ENCODE measurements around the gene DCP1B.

DCP1B gene

DNA sequence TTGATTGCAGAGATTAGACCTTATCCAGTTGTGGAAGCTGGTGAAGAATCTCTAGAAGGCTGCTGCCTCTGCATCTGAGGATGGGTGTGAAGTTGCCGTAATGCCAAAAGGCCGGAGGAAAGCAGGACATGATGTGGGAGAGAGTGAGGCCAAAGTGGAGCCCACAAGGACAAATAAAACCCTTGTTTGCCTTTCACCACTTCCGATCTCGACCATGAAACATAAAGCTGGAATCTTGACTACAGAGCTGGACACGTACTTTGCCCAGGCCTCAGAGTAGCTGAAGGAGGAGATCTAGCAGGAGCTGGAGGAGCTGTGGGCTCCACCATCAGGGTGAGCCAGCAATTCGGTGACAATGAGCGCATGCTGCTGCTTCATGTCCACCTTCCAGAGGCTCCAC, 43.5 kb upstream of the DCP1B start:
- CTCF ChIA-PET = interaction anchor here (0.8 to 4.8 kb wide), 2 partner anchors 9 to 11 kb away, joined by 4 to 19 read pairs; no protein-coding TSS in a partner anchor
- WGBS (ENCODE audit: insufficient coverage) = 92% methylated on average over 7 of the region's 7 CpGs

DNA sequence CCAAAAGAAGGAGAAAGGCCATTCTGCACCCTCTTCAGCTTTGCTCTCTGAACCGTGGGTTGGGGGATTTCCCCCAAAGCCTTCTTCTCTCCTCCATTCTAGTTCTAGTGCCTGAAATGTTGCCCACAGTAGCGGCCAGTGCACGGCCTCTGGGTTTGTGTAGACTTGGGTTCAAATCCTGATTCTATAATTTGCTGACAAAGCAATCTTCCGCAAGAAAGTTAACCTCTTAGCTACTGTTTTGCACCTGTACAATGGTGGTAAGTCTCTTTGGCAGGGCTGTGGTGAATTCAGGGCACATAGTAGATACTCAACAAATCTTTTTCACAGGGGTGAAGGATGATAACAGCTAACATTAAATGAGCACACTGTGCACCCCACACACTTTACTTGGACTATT, 42.7 kb upstream of the DCP1B start:
- no peaks in the 10 kb centered on the region for H3K9me3 ChIP-seq (ENCODE audit: control extremely low read depth in 1 of 5, control insufficient read depth in 4 of 5, insufficient read depth in 2 of 5, low read depth in 1 of 5, low read length in 4 of 5)
- H3K36me3 ChIP-seq (ENCODE audit: control insufficient read depth in 4 of 4, insufficient read depth in 4 of 4, low read length in 3 of 4) = no peaks in the 10 kb centered on the region
- DNase-seq = no peak
- peaks cover 0 to 9% (median 3%) of the 10 kb centered on the region in 4 experiments for H3K4me1 ChIP-seq (ENCODE audit: control extremely low read depth in 1 of 4, control insufficient read depth in 4 of 4, insufficient read depth in 4 of 4, low read length in 3 of 4)
- ChIA-PET CTCF (interaction anchor here (0.8 to 4.8 kb wide), 2 partner anchors 10 to 536 kb away, joined by 4 to 19 read pairs; no protein-coding TSS in a partner anchor), POLR2A (no interaction called here)
- H3K27me3 ChIP-seq (replicated peaks in 2 of 5; ENCODE audit: control insufficient read depth in 4 of 5, insufficient read depth in 5 of 5, low read length in 4 of 5) = peaks cover 0 to 16% (median 11%) of the 10 kb centered on the region in 5 experiments
- H3K27ac ChIP-seq (ENCODE audit: insufficient read depth in 1 of 2, low read depth in 1 of 2, low read length in 2 of 2, poor library complexity in 1 of 2, severe bottlenecking in 2 of 2) = no peak overlapping the region
- WGBS (ENCODE audit: insufficient coverage) = 100% methylated on average over 1 of the region's 4 CpGs
- no peak overlapping the region for H3K4me3 ChIP-seq (ENCODE audit: control insufficient read depth in 1 of 7, extremely low read depth in 1 of 7, insufficient read depth in 4 of 7, low read depth in 2 of 7, low read length in 6 of 7)

More for the DNA sequence above, 43.5 kb upstream of the DCP1B start:
- no peak for DNase-seq
- no peak overlapping the region for H3K27ac ChIP-seq (ENCODE audit: insufficient read depth in 1 of 2, low read depth in 1 of 2, low read length in 2 of 2, poor library complexity in 1 of 2, severe bottlenecking in 2 of 2)
- no peaks in the 10 kb centered on the region for H3K9me3 ChIP-seq (ENCODE audit: control extremely low read depth in 1 of 5, control insufficient read depth in 4 of 5, insufficient read depth in 2 of 5, low read depth in 1 of 5, low read length in 4 of 5)
- H3K4me3 ChIP-seq (ENCODE audit: control insufficient read depth in 1 of 7, extremely low read depth in 1 of 7, insufficient read depth in 4 of 7, low read depth in 2 of 7, low read length in 6 of 7) = no peak overlapping the region
- POLR2A ChIA-PET = no interaction called here
- peaks cover 0 to 13% (median 7%) of the 10 kb centered on the region in 4 experiments for H3K4me1 ChIP-seq (ENCODE audit: control extremely low read depth in 1 of 4, control insufficient read depth in 4 of 4, insufficient read depth in 4 of 4, low read length in 3 of 4)
- peaks cover 0 to 20% (median 13%) of the 10 kb centered on the region in 5 experiments for H3K27me3 ChIP-seq (replicated peaks in 2 of 5; ENCODE audit: control insufficient read depth in 4 of 5, insufficient read depth in 5 of 5, low read length in 4 of 5)
- H3K36me3 ChIP-seq (ENCODE audit: control insufficient read depth in 4 of 4, insufficient read depth in 4 of 4, low read length in 3 of 4) = no peaks in the 10 kb centered on the region

DNA sequence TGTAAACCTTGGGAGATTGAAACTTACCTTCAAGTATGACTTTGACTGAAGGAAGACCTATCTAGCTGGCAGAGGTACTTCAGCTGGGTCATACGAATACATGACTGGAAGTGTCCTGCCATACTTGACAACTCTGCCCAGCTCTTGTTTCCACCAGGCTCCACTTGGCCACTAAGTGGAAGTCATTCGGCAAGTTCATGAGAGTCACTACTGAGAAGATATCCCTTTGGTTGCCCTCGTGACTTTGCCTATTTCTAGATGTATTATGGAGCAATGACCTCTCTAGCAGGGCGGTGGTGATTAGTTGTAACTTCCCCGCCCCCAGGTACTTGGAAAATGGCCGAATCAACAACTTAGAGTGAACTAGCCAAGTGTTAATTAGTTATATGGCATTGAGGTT, 39.9 kb upstream of the DCP1B start:
- POLR2A ChIA-PET = no interaction called here

DNA sequence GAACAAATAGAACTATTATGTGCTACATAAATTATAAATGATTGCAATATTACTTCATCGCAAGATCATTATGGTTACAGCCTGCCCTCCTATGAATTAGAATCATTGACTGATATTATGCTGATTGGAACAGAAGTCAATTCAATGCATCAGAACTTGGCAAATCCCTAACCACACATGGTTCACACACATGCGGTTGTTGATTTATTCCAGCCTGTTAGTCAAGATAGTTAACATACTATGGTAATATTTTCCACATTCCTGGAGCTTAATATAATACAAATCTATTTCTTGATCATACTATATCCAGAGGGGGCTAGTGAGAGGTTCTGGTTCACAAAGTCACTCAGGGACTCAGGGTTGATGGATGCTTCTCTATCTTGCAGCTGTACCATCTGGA, 38.8 kb upstream of the DCP1B start:
- Histone ChIP-seq H3K9me3 (ENCODE audit: control extremely low read depth in 1 of 5, control insufficient read depth in 4 of 5, insufficient read depth in 2 of 5, low read depth in 1 of 5, low read length in 4 of 5) (no peaks in the 10 kb centered on the region), H3K27me3 (replicated peaks in 2 of 5; ENCODE audit: control insufficient read depth in 4 of 5, insufficient read depth in 5 of 5, low read length in 4 of 5) (peaks cover 0 to 6% (median 2%) of the 10 kb centered on the region in 5 experiments), H3K4me1 (ENCODE audit: control extremely low read depth in 1 of 4, control insufficient read depth in 4 of 4, insufficient read depth in 4 of 4, low read length in 3 of 4) (no peaks in the 10 kb centered on the region), H3K27ac (ENCODE audit: insufficient read depth in 1 of 2, low read depth in 1 of 2, low read length in 2 of 2, poor library complexity in 1 of 2, severe bottlenecking in 2 of 2) (no peak overlapping the region), H3K4me3 (ENCODE audit: control insufficient read depth in 1 of 7, extremely low read depth in 1 of 7, insufficient read depth in 4 of 7, low read depth in 2 of 7, low read length in 6 of 7) (no peak overlapping the region), H3K36me3 (ENCODE audit: control insufficient read depth in 4 of 4, insufficient read depth in 4 of 4, low read length in 3 of 4) (no peaks in the 10 kb centered on the region)
- ChIA-PET CTCF (interaction anchor here (1.1 kb wide), 1 partner anchor 9 kb away, joined by 3 read pairs; no protein-coding TSS in a partner anchor), POLR2A (no interaction called here)
- WGBS (ENCODE audit: insufficient coverage) = no CpG with 5 or more reads among the region's 2 CpGs
- no peak for DNase-seq

More for the DNA sequence above, 39.9 kb upstream of the DCP1B start:
- H3K4me1 ChIP-seq (ENCODE audit: control extremely low read depth in 1 of 4, control insufficient read depth in 4 of 4, insufficient read depth in 4 of 4, low read length in 3 of 4) = no peaks in the 10 kb centered on the region
- H3K27me3 ChIP-seq (replicated peaks in 2 of 5; ENCODE audit: control insufficient read depth in 4 of 5, insufficient read depth in 5 of 5, low read length in 4 of 5) = peaks cover 0 to 6% (median 3%) of the 10 kb centered on the region in 5 experiments
- no peak overlapping the region for H3K4me3 ChIP-seq (ENCODE audit: control insufficient read depth in 1 of 7, extremely low read depth in 1 of 7, insufficient read depth in 4 of 7, low read depth in 2 of 7, low read length in 6 of 7)
- DNase-seq = no peak
- H3K9me3 ChIP-seq (ENCODE audit: control extremely low read depth in 1 of 5, control insufficient read depth in 4 of 5, insufficient read depth in 2 of 5, low read depth in 1 of 5, low read length in 4 of 5) = no peaks in the 10 kb centered on the region
- WGBS (ENCODE audit: insufficient coverage) = 100% methylated on average over 6 of the region's 6 CpGs
- no peaks in the 10 kb centered on the region for H3K36me3 ChIP-seq (ENCODE audit: control insufficient read depth in 4 of 4, insufficient read depth in 4 of 4, low read length in 3 of 4)
- no peak overlapping the region for H3K27ac ChIP-seq (ENCODE audit: insufficient read depth in 1 of 2, low read depth in 1 of 2, low read length in 2 of 2, poor library complexity in 1 of 2, severe bottlenecking in 2 of 2)
- CTCF ChIA-PET = interaction anchor here (1.4 to 4.8 kb wide), 2 partner anchors 8 to 242 kb away, joined by 3 to 19 read pairs; no protein-coding TSS in a partner anchor

DNA sequence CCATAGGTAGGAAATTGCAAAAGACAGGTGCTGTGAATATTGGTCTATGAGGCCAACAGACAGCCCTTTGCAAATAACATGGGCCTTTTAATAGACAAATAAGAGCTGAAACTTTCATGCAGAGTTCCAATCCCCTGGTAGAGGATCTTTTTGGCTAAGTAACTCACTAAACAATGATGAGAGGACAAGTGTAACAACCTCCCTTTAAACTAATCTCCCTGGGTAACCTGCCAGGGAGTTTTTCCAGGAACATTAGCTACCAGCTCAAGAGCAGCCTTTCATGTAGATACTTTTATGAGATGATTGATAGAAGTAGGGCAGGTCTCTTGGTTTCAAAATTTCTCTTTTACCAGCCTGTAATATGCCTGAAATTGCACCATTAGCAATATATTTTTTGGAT, 34.8 kb upstream of the DCP1B start:
- no peak for DNase-seq
- no peaks in the 10 kb centered on the region for H3K36me3 ChIP-seq (ENCODE audit: control insufficient read depth in 4 of 4, insufficient read depth in 4 of 4, low read length in 3 of 4)
- POLR2A ChIA-PET = no interaction called here
- no peaks in the 10 kb centered on the region for H3K9me3 ChIP-seq (ENCODE audit: control extremely low read depth in 1 of 5, control insufficient read depth in 4 of 5, insufficient read depth in 2 of 5, low read depth in 1 of 5, low read length in 4 of 5)
- CTCF ChIA-PET = interaction anchor here (3.0 kb wide), 1 partner anchor 11 kb away, joined by 13 read pairs; no protein-coding TSS in a partner anchor
- peaks cover 0 to 11% (median 0%) of the 10 kb centered on the region in 5 experiments for H3K27me3 ChIP-seq (replicated peaks in 2 of 5; ENCODE audit: control insufficient read depth in 4 of 5, insufficient read depth in 5 of 5, low read length in 4 of 5)
- H3K27ac ChIP-seq (ENCODE audit: insufficient read depth in 1 of 2, low read depth in 1 of 2, low read length in 2 of 2, poor library complexity in 1 of 2, severe bottlenecking in 2 of 2) = no peak overlapping the region
- H3K4me1 ChIP-seq (ENCODE audit: control extremely low read depth in 1 of 4, control insufficient read depth in 4 of 4, insufficient read depth in 4 of 4, low read length in 3 of 4) = peaks cover 4 to 14% (median 9%) of the 10 kb centered on the region in 4 experiments
- no peak overlapping the region for H3K4me3 ChIP-seq (ENCODE audit: control insufficient read depth in 1 of 7, extremely low read depth in 1 of 7, insufficient read depth in 4 of 7, low read depth in 2 of 7, low read length in 6 of 7)

DNA sequence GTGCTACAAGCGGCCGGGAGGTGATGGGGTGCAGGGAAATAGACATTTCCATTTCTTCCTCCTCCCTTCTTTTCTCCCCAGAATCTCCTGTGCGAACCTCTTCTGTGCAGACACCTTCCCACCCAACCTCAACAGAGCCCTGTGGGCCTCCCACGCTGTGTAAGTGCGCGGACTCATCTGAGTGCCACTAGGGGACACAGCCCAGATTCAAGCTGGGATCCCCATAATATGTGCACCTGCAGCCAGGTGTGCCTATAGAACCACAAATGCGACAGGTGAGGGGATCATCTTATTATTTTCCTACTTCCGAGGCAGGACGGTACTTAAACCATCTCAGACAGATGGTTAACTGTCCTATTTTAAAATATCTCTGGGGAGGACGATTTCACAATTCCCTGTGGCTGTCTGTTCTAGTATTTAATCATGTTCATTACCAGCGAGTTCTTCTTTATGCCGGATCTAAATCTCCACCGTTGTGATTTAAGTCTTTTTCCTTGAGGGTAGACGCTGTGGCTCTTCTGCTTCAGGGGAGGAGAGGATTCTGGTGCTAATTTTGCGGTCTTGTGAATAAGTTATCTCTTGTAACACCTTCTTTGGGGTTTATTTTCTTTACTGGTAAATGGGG, 31.3 kb upstream of the DCP1B start:
- ChIA-PET CTCF (interaction anchor here (1.0 to 2.3 kb wide), 2 partner anchors 11 to 41 kb away, joined by 3 to 19 read pairs; no protein-coding TSS in a partner anchor), POLR2A (no interaction called here)
- no peaks in the 10 kb centered on the region for H3K9me3 ChIP-seq (ENCODE audit: control extremely low read depth in 1 of 5, control insufficient read depth in 4 of 5, insufficient read depth in 2 of 5, low read depth in 1 of 5, low read length in 4 of 5)
- H3K4me3 ChIP-seq (ENCODE audit: control insufficient read depth in 1 of 7, extremely low read depth in 1 of 7, insufficient read depth in 4 of 7, low read depth in 2 of 7, low read length in 6 of 7) = peak overlapping the region in 5 of 7 experiments; percentile 7 to 73 (median 37)
- H3K27ac ChIP-seq (ENCODE audit: insufficient read depth in 1 of 2, low read depth in 1 of 2, low read length in 2 of 2, poor library complexity in 1 of 2, severe bottlenecking in 2 of 2) = no peak overlapping the region
- no peak for DNase-seq
- 83% methylated on average over 6 of the region's 15 CpGs for WGBS (ENCODE audit: insufficient coverage)
- H3K27me3 ChIP-seq (replicated peaks in 2 of 5; ENCODE audit: control insufficient read depth in 4 of 5, insufficient read depth in 5 of 5, low read length in 4 of 5) = peaks cover 0 to 19% (median 0%) of the 10 kb centered on the region in 5 experiments
- H3K4me1 ChIP-seq (ENCODE audit: control extremely low read depth in 1 of 4, control insufficient read depth in 4 of 4, insufficient read depth in 4 of 4, low read length in 3 of 4) = peaks cover 4 to 14% (median 9%) of the 10 kb centered on the region in 4 experiments
- no peaks in the 10 kb centered on the region for H3K36me3 ChIP-seq (ENCODE audit: control insufficient read depth in 4 of 4, insufficient read depth in 4 of 4, low read length in 3 of 4)

All from common myeloid progenitor, CD34-positive (primary cell).